Neural cell (in vitro differentiated cells): ENCODE results near the gene ANAPC1. TPM values are rescaled to one million over a fixed set of nuclear protein-coding genes. Genes with fewer than 3 reads are reported as not detected.

ENCODE experiments used
- H2AFZ ChIP-seq: fragments of 200-600, 300-800 bp; sonication (generic), shearing (Covaris generic); 2 replicates; pipeline ENCODE4 v1.6.0; 2014; ENCODE audit warnings: low read depth, mild to moderate bottlenecking, antibody characterized with exemption, low read length, moderate library complexity
- H3F3A ChIP-seq: fragments of 200-600 bp; shearing (Covaris generic); 2 replicates; pipeline ENCODE4 v1.6.1; 2016; ENCODE audit warnings: mild to moderate bottlenecking, moderate library complexity, mixed read lengths, antibody characterized with exemption, low read length; ENCODE audit not compliant: insufficient read depth, poor library complexity, severe bottlenecking
- H3K27ac ChIP-seq: fragments of 200-600, 300-800 bp; sonication (generic), shearing (Covaris generic); 2 replicates; pipeline ENCODE4 v1.5.1; 2014; ENCODE audit warnings: mild to moderate bottlenecking, low read length, moderate library complexity
- H3K27me3 ChIP-seq: fragments of 300-800, 200-600 bp; sonication (generic), shearing (Covaris generic); 2 replicates; pipeline ENCODE4 v1.6.0; 2014; ENCODE audit warnings: mild to moderate bottlenecking, low read depth, low read length, moderate library complexity; ENCODE audit not compliant: insufficient read depth
- H3K36me3 ChIP-seq: fragments of 300-800, 200-600 bp; sonication (generic), shearing (Covaris generic); 2 replicates; pipeline ENCODE4 v1.5.1; 2014; ENCODE audit warnings: mild to moderate bottlenecking, antibody characterized with exemption, low read length, moderate library complexity; ENCODE audit not compliant: insufficient read depth
- H3K4me2 ChIP-seq: fragments of 300-800, 200-600 bp; sonication (generic), shearing (Covaris generic); 2 replicates; pipeline ENCODE4 v1.6.0; 2014; ENCODE audit warnings: mild to moderate bottlenecking, low read length
- H3K4me3 ChIP-seq: fragments of 300-800, 200-600 bp; sonication (generic), shearing (Covaris generic); 2 replicates; pipeline ENCODE4 v1.5.1; 2014; ENCODE audit warnings: mild to moderate bottlenecking, low read length, moderate library complexity
- H3K79me2 ChIP-seq: fragments of 200-600 bp; shearing (Covaris generic); replicated peaks from 2 replicates; pipeline ENCODE4 v1.6.0; 2014; ENCODE audit warnings: mild to moderate bottlenecking, low read length, moderate library complexity; ENCODE audit not compliant: insufficient read depth
- H3K9ac ChIP-seq: fragments of 300-800, 200-600 bp; sonication (generic), shearing (Covaris generic); 2 replicates; pipeline ENCODE4 v1.6.1; 2016; ENCODE audit warnings: mild to moderate bottlenecking, low read length, mixed read lengths
- H3K9me2 ChIP-seq: fragments of 200-600 bp; shearing (Covaris generic); 2 replicates; pipeline ENCODE4 v1.6.1; 2016; ENCODE audit warnings: mild to moderate bottlenecking, low read length, mixed read lengths; ENCODE audit not compliant: insufficient read depth
- H3K9me3 ChIP-seq: fragments of 200-600, 300-800 bp; sonication (generic), shearing (Covaris generic); 2 replicates; pipeline ENCODE4 v1.6.1; 2016; ENCODE audit warnings: mild to moderate bottlenecking, mixed run types, low read length, moderate library complexity, mixed read lengths
- H4K20me1 ChIP-seq: fragments of 200-600 bp; shearing (Covaris generic); 2 replicates; pipeline ENCODE4 v1.6.1; 2016; ENCODE audit warnings: mild to moderate bottlenecking, mixed run types; ENCODE audit not compliant: insufficient read depth
- CTCF ChIP-seq: fragments of 450-650 bp; IDR thresholded peaks from 2 replicates; pipeline ENCODE4 v1.5.1; 2014; ENCODE audit warnings: antibody characterized with exemption, mild to moderate bottlenecking, moderate library complexity; ENCODE audit not compliant: poor library complexity, severe bottlenecking
- EP300 ChIP-seq: fragments of 450-650 bp; conservative IDR thresholded peaks from 2 replicates; pipeline ENCODE4 v1.6.1; 2014; ENCODE audit warnings: antibody characterized with exemption, mild to moderate bottlenecking, moderate library complexity; ENCODE audit not compliant: poor library complexity, severe bottlenecking
- EZH2 ChIP-seq: fragments of 200-600, 300-800 bp; shearing (Covaris generic), sonication (generic); IDR thresholded peaks from 2 replicates; pipeline ENCODE4 v1.6.1; 2014; ENCODE audit warnings: antibody characterized with exemption, low read length, borderline replicate concordance, mild to moderate bottlenecking; ENCODE audit not compliant: insufficient read depth, poor library complexity, severe bottlenecking
- POLR2AphosphoS5 ChIP-seq: IDR thresholded peaks from 2 replicates; pipeline ENCODE4 v1.6.1; 2012
- RAD21 ChIP-seq: fragments of 450-650 bp; conservative IDR thresholded peaks from 2 replicates; pipeline ENCODE4 v1.6.1; 2014; ENCODE audit warnings: antibody characterized with exemption, mild to moderate bottlenecking, moderate library complexity
- SMC3 ChIP-seq: fragments of 450-650 bp; conservative IDR thresholded peaks from 2 replicates; pipeline ENCODE4 v1.6.1; 2014; ENCODE audit warnings: antibody characterized with exemption, mild to moderate bottlenecking, moderate library complexity; ENCODE audit not compliant: poor library complexity
- TAF1 ChIP-seq: IDR thresholded peaks from 2 replicates; pipeline ENCODE4 v1.6.1; 2012; ENCODE audit warnings: low read depth
- polyA plus RNA-seq: library from polyadenylated mRNA; depleted of rRNA; stranded (reverse); fragments of >200 nt; gene quantifications from 2 replicates; pipeline ENCODE4 v1.2.3, GENCODE V29; 2014
- TF ChIP-seq, protein P1 (sequence below): IDR thresholded peaks from 2 replicates; pipeline ENCODE4 v1.6.1; 2012; ENCODE audit warnings: borderline replicate concordance

Gene ANAPC1
- polyA plus RNA-seq, 1 donor from 2014 or later: 13.8 TPM

GRCh38 chr2:111919794-111920608, 36.0 kb upstream of the ANAPC1 start:
- Histone ChIP-seq H3K9me2 (no peaks in the 10 kb centered on the region), H3K4me3 (no peak overlapping the region), H4K20me1 (no peaks in the 10 kb centered on the region), H3F3A (no peaks in the 10 kb centered on the region), H3K9me3 (no peaks in the 10 kb centered on the region), H3K27ac (no peak overlapping the region), H3K27me3 (no peaks in the 10 kb centered on the region), H3K79me2 (no peaks in the 10 kb centered on the region), H3K9ac (no peak overlapping the region), H3K36me3 (no peaks in the 10 kb centered on the region), H2AFZ (no peak overlapping the region), H3K4me2 (no peak overlapping the region)
- no peak for TF ChIP-seq EP300
- TF ChIP-seq EZH2: no peak
- TF ChIP-seq, protein P1, sequence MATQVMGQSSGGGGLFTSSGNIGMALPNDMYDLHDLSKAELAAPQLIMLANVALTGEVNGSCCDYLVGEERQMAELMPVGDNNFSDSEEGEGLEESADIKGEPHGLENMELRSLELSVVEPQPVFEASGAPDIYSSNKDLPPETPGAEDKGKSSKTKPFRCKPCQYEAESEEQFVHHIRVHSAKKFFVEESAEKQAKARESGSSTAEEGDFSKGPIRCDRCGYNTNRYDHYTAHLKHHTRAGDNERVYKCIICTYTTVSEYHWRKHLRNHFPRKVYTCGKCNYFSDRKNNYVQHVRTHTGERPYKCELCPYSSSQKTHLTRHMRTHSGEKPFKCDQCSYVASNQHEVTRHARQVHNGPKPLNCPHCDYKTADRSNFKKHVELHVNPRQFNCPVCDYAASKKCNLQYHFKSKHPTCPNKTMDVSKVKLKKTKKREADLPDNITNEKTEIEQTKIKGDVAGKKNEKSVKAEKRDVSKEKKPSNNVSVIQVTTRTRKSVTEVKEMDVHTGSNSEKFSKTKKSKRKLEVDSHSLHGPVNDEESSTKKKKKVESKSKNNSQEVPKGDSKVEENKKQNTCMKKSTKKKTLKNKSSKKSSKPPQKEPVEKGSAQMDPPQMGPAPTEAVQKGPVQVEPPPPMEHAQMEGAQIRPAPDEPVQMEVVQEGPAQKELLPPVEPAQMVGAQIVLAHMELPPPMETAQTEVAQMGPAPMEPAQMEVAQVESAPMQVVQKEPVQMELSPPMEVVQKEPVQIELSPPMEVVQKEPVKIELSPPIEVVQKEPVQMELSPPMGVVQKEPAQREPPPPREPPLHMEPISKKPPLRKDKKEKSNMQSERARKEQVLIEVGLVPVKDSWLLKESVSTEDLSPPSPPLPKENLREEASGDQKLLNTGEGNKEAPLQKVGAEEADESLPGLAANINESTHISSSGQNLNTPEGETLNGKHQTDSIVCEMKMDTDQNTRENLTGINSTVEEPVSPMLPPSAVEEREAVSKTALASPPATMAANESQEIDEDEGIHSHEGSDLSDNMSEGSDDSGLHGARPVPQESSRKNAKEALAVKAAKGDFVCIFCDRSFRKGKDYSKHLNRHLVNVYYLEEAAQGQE: no peak
- TF ChIP-seq TAF1: no peak
- TF ChIP-seq RAD21: no peak
- no peak for TF ChIP-seq POLR2AphosphoS5

GRCh38 chr2:111919365-111919764, 35.4 kb upstream of the ANAPC1 start:
- no peak for TF ChIP-seq CTCF
- TF ChIP-seq EP300: no peak
- no peak for TF ChIP-seq RAD21
- TF ChIP-seq, protein P1: no peak
- TF ChIP-seq POLR2AphosphoS5: no peak
- no peak for TF ChIP-seq SMC3
- Histone ChIP-seq H3K27ac (no peak overlapping the region), H3K9me2 (no peaks in the 10 kb centered on the region), H3K9me3 (no peaks in the 10 kb centered on the region), H3K79me2 (no peaks in the 10 kb centered on the region), H3F3A (no peaks in the 10 kb centered on the region), H3K4me3 (no peak overlapping the region), H3K36me3 (no peaks in the 10 kb centered on the region), H3K4me2 (no peak overlapping the region), H4K20me1 (no peaks in the 10 kb centered on the region), H3K9ac (no peak overlapping the region), H2AFZ (no peak overlapping the region), H3K27me3 (no peaks in the 10 kb centered on the region)
